GM19351 (cell line): ENCODE measurements around the gene PATJ.
"Not testable (repeated sequence)": the region's sequence is repeated elsewhere in the genome, so short reads cannot be mapped to it uniquely, and the experiment has no call there.

ENCODE experiments used
- ATAC-seq: cut with Tn5 transposase; IDR thresholded peaks from one replicate; pipeline ENCODE4 v1.9.1; 2021; ENCODE audit warnings: mild to moderate bottlenecking, moderate library complexity; ENCODE audit not compliant: unreplicated experiment

The PATJ gene

GRCh38 chr1:62198781-62199125 is 456.5 kb downstream of the PATJ start:
- ATAC-seq: no peak

GRCh38 chr1:62207187-62207586 is 464.9 kb downstream of the PATJ start:
- ATAC-seq: no peak

- ATAC-seq: no peak
These were observed 465.8 kb downstream of the PATJ start for GRCh38 chr1:62208087-62208486.

GRCh38 chr1:62208970-62209369 is 466.7 kb downstream of the PATJ start:
- ATAC-seq: no peak

GRCh38 chr1:62209931-62210595 is 467.8 kb downstream of the PATJ start:
- no peak for ATAC-seq

GRCh38 chr1:62210960-62211359 is 468.7 kb downstream of the PATJ start:
- no peak for ATAC-seq

- no peak for ATAC-seq
These were observed 470.1 kb downstream of the PATJ start for GRCh38 chr1:62212411-62212810.

- no peak for ATAC-seq
These were observed 471.0 kb downstream of the PATJ start for GRCh38 chr1:62213075-62213914.

- ATAC-seq: no peak
These were observed 476.3 kb downstream of the PATJ start for GRCh38 chr1:62218604-62219003.

- not testable (repeated sequence) for ATAC-seq
These were observed 478.2 kb downstream of the PATJ start for GRCh38 chr1:62220456-62220855.

- ATAC-seq: no peak
These were observed 478.9 kb downstream of the PATJ start for GRCh38 chr1:62221171-62221570.

- no peak for ATAC-seq
These were observed 480.0 kb downstream of the PATJ start for GRCh38 chr1:62222321-62222720.

GRCh38 chr1:62224182-62224581 is 481.9 kb downstream of the PATJ start:
- ATAC-seq: no peak

- no peak for ATAC-seq
These were observed 485.2 kb downstream of the PATJ start for GRCh38 chr1:62227496-62227895.
